HG03565 (cell line): Measurements from ENCODE around the gene QTRT2.

ENCODE experiments used
- ATAC-seq: cut with Tn5 transposase; IDR thresholded peaks from one replicate; pipeline ENCODE4 v1.9.1; 2021; ENCODE audit warnings: mild to moderate bottlenecking, moderate library complexity; ENCODE audit not compliant: unreplicated experiment

QTRT2 gene

GRCh38 chr3:114076711-114077110, 20.2 kb downstream of the QTRT2 start:
- no peak for ATAC-seq

- no peak for ATAC-seq
These were observed 21.6 kb downstream of the QTRT2 start for GRCh38 chr3:114078126-114078525.

DNA sequence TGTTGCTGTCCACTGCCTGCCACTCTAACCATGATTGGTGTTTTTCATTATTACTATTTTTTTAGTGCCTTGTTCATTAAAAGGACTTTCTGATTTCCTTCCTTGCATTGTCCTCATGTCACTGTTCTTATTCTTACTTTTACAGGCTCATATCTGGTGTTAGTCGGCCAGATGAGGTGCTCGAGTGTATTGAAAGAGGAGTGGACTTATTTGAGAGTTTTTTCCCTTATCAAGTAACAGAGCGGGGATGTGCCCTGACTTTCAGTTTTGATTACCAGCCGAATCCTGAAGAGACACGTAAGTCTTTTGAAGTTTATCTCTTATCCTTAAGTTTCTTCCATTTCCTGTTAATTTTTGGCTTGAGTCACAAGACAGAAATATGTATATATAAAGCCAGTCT, 23.2 kb downstream of the QTRT2 start:
- no peak for ATAC-seq

GRCh38 chr3:114080201-114080600, 23.7 kb downstream of the QTRT2 start:
- no peak for ATAC-seq

DNA sequence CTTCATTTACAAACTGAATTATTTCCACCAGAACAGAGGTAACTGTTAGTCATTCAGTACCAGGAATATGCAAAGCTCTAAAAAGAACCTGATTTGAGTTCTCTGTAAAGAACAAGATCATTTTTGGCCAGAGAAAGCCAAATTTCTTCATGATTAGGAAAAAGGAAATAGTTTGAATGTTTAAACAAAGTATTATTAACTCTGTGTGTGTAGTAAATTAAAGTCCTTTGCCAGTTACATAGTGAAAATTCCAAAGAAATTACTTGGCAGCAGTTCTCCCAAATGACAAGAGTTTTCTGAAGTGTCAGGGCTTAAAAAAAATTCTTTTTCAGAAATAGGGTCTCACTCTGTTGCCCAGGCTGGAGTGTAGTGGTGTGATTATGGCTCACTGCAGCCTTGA, 24.5 kb downstream of the QTRT2 start:
- no peak for ATAC-seq

DNA sequence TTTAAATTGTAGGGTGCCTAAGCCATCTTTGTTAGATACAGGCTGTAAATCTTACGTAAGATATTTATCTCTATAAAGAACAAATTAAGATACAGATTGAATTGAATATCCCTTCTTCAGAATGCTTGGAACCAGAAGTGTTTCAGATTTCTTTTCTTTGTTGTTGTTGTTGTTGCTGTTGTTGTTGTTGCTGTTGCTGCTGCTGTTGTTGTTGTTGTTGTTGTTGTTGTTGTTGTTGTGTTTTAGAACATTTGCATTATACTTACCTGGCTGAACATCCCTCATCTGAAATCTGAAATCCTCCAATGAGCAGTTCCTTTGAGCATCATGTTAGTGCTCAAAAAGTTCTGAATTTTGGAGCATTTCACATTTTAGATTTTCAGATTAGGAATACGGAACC, 26.6 kb downstream of the QTRT2 start:
- ATAC-seq, result no peak

- no peak for ATAC-seq
These were observed 29.8 kb downstream of the QTRT2 start for GRCh38 chr3:114086356-114086755.

DNA sequence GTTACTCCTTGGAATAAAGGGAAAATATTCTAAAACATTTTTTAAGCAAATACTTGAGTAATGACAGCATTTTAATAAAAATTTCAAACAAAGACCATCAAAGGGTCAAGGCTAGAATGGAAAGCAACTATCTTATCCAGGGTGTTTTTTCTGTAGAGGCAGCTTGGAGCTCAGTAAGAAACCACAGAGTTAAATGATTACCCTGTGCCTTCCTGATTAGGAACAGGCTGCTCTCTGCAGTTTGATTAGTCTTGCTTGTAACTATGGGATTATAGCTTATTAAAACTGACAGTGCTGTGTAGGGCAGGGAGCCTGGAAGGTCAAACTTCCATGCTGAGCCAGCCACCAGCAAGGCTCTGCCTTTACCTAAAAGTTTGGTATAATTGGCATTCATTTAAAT, 33.1 kb downstream of the QTRT2 start:
- no peak for ATAC-seq

DNA sequence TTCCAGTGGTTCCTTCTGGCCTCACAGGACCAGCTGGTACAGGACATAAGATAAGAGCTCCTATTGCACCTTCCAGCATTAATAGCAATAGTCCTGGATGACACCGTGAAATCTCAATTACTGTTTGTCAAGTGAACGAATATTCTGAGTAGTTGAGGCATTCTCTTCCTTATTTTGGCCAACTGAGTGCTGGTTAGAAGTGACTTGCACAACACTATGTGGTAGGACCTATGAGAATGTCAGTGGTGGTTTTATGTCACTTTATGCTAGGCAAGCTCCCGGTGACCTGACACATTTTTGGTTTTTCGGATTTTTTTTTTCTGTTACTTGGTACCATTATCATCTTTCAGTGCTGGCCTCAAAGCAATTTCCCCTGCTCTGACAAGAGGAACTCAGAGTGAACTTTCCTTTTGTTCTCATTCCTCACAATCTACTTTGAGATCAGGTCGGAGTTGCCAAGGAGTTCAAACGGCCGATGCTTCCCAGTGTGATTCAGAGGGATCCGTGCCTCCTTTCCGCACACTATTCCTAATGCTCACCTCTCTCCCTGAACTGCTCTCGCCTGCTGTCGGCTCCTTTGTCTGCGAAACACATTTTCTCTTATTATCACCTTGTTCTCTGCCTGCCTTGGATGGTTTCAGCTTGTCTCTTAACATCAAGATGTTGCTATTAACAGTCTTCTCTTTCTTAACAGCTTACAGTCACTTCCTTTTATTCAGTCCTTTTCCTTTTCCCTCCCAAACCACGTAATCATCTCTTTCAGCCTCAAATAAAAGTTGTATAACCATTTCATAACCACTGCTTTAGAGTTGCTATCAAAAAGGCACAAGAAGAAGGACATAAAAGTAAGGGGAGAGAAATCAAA, 35.8 kb downstream of the QTRT2 start:
- no peak for ATAC-seq

- no peak for ATAC-seq
These were observed 36.5 kb downstream of the QTRT2 start for GRCh38 chr3:114093016-114093380.

- no peak for ATAC-seq
These were observed 37.1 kb downstream of the QTRT2 start for GRCh38 chr3:114093596-114093995.

- ATAC-seq, result no peak
These were observed 39.3 kb downstream of the QTRT2 start for GRCh38 chr3:114095796-114096195.

DNA sequence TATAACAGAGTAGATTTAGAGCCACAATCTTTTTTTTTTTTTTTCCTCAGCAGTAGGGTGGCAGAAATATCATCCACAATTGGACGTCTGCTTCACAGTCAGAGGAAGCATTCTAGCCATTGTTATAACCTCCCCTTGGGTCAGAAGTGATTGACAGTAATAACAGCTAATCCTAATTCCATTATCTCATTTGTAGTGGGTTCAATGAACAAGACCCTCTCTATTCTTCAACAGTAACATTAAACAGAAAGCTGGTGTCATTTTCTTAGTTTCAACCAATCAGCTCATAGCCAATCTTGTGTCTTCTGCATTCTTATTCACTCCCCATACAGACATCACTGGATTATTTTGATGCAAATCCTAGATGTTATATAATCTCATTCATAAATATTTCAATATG, 44.6 kb downstream of the QTRT2 start:
- ATAC-seq, result no peak

DNA sequence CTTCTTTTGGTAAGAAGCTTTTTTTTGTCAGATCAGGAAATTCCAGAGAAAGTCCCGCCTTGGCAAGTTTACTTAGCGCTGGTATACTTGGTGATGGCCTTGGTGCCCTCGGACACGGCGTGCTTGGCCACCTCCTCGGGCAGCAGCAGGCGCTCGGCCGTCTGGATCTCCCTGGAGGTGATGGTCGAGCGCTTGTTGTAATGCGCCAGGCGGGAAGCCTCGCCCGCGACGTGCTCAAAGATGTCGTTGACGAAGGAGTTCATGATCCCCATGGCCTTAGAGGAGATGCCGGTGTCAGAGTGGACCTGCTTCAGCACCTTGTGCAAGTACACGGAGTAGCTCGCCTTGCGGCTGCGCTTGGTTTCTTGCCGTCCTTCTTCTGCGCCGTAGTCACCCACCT, 46.6 kb downstream of the QTRT2 start:
- ATAC-seq, result no peak

GRCh38 chr3:114103858-114104257, 47.3 kb downstream of the QTRT2 start:
- no peak for ATAC-seq

DNA sequence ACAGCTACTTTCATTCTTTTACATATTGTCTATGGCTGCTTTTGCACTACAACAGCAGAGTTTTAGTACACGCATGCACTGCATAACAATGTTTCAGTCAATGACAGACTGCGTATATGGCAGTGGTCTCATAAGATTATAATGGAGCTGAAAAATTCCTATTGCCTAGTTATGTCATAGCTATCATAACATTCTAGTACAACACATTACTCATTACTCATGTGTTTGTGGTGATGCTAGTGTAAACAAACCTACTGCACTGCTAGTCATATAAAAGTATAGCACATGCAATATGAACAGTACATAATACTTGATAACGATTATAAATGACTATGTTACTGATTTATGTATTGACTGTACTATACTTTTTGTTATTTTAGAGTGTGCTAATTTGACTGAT, 47.9 kb downstream of the QTRT2 start:
- ATAC-seq, result no peak

- no peak for ATAC-seq
These were observed 51.6 kb downstream of the QTRT2 start for GRCh38 chr3:114108137-114108536.

DNA sequence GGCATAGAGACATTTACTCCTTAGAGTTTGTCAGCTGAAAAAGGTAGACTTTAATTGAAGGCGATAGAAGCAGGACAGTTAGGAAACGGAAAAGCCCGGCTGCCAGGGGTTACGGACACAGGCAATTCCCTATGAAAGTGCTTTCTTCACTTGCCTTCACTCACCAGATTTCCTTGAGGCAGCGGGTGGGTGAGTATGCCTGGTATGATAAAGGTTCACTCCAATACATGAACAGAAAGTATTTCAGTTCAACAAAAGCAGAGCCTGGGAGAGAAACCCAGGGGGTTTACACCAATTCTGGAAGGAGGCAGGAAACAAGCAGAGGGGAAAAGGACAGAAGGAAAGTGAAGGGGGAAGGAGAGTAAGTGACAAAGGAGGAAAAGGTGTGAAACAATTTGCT, 53.9 kb downstream of the QTRT2 start:
- ATAC-seq, result no peak

- ATAC-seq, result no peak
These were observed 54.7 kb downstream of the QTRT2 start for GRCh38 chr3:114111060-114111770.

DNA sequence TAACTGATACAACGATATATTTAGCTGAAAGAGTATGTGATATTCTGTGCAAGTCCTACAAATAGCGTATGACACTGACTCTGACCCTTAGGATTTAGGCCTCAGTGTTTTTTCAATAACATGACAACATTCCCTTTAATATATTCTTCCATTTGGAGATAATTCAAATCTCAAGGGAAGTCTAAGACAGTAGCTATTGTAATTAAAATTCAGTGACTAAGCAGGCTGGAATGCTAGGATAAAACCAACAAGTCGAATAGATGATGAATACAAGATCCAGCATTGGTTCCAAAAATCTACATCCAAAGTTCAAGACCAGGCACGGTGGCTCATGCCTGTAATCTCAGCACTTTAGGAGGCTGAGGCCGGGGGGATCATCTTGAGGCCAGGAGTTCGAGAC, 56.2 kb downstream of the QTRT2 start:
- no peak for ATAC-seq

GRCh38 chr3:114114719-114115118, 58.2 kb downstream of the QTRT2 start:
- no peak for ATAC-seq

- no peak for ATAC-seq
These were observed 58.6 kb downstream of the QTRT2 start for GRCh38 chr3:114115143-114115542.
